HEK293 (cell line): ENCODE results near the gene SLC30A7.
A peak's percentile ranks its signal among the peaks of the same experiment; 100 is the strongest.

ENCODE experiments used
- CTCF ChIA-PET: fragments of 350-600 bp; formaldehyde crosslinking; extraction: SDS; loops from one replicate; lab custom pipeline; 2021; ENCODE audit warnings: antibody characterized with exemption; lab: Yijun Ruan, JAX
- POLR2A ChIA-PET: fragments of 300-600 bp; formaldehyde crosslinking; extraction: SDS; loops from one replicate; lab custom pipeline; 2020; ENCODE audit warnings: antibody characterized with exemption, inconsistent platforms; lab: Yijun Ruan, JAX
- H3K27ac ChIP-seq: fragments of 200-500 bp; sonication (Bioruptor generic); 2 replicates; pipeline ENCODE4 v1.5.1; 2014; ENCODE audit warnings: low read depth, low read length, control low read depth, inconsistent platforms; ENCODE audit errors: extremely low read depth
- H3K36me3 ChIP-seq, 2 experiments: fragments of 200-500 bp in 1 of 2; sonication (Bioruptor generic) in 1 of 2; 1 replicate in 1 of 2; 2 replicates in 1 of 2; pipeline ENCODE4 v1.5.1; 2014 to 2017; ENCODE audit warnings: inconsistent platforms in 2 of 2, low read length in 2 of 2; ENCODE audit not compliant: control insufficient read depth in 2 of 2, insufficient read depth in 1 of 2
- H3K4me1 ChIP-seq: fragments of 200-500 bp; sonication (Bioruptor generic); 2 replicates; pipeline ENCODE4 v1.5.1; 2014; ENCODE audit warnings: mild to moderate bottlenecking, low read length, inconsistent platforms; ENCODE audit not compliant: control insufficient read depth, insufficient read depth
- H3K4me3 ChIP-seq: 2 replicates; pipeline ENCODE4 v1.5.1; 2011; ENCODE audit warnings: low read depth, mild to moderate bottlenecking, control low read depth, low read length, moderate library complexity
- H3K9me3 ChIP-seq: fragments of 200-500 bp; sonication (Bioruptor generic); 2 replicates; pipeline ENCODE4 v1.5.1; 2014; ENCODE audit warnings: low read depth, low read length, inconsistent platforms; ENCODE audit not compliant: control insufficient read depth, insufficient read depth
- BCL6B ChIP-seq: fragments of 450-650 bp; formaldehyde crosslinking; IDR thresholded peaks from 2 replicates; pipeline ENCODE4 v1.5.1; 2017; ENCODE audit warnings: missing biosample characterization, missing genetic modification characterization
- GLI2 ChIP-seq: fragments of 450-650 bp; formaldehyde crosslinking; IDR thresholded peaks from 2 replicates; pipeline ENCODE4; 2017; ENCODE audit warnings: missing biosample characterization, missing genetic modification characterization, low read depth, borderline replicate concordance
- HIC1 ChIP-seq: fragments of 450-650 bp; formaldehyde crosslinking; IDR thresholded peaks from 2 replicates; pipeline ENCODE4 v1.5.1; 2016; ENCODE audit warnings: missing biosample characterization, missing genetic modification characterization
- HOXC10 ChIP-seq: sonication (generic); formaldehyde crosslinking; IDR thresholded peaks from 2 replicates; pipeline ENCODE4 v1.8.1; 2023; ENCODE audit warnings: mild to moderate bottlenecking, missing genetic modification reagents
- KLF17 ChIP-seq: fragments of 450-650 bp; formaldehyde crosslinking; IDR thresholded peaks from 2 replicates; pipeline ENCODE4 v1.5.1; 2016; ENCODE audit warnings: missing biosample characterization, missing genetic modification characterization
- PRDM1 ChIP-seq: fragments of 450-650 bp; formaldehyde crosslinking; IDR thresholded peaks from 2 replicates; pipeline ENCODE4; 2016; ENCODE audit warnings: missing biosample characterization, missing genetic modification characterization
- PRDM4 ChIP-seq: fragments of 450-650 bp; formaldehyde crosslinking; IDR thresholded peaks from 2 replicates; pipeline ENCODE4 v1.5.1; 2017; ENCODE audit warnings: missing biosample characterization, missing genetic modification characterization
- PRDM6 ChIP-seq: fragments of 450-650 bp; formaldehyde crosslinking; IDR thresholded peaks from 2 replicates; pipeline ENCODE4 v1.5.1; 2017; ENCODE audit warnings: missing biosample characterization, missing genetic modification characterization
- ZBTB1 ChIP-seq: fragments of 450-650 bp; formaldehyde crosslinking; IDR thresholded peaks from 2 replicates; pipeline ENCODE4 v1.5.1; 2016; ENCODE audit warnings: missing biosample characterization, missing genetic modification characterization
- ZFHX2 ChIP-seq: fragments of 450-650 bp; formaldehyde crosslinking; conservative IDR thresholded peaks from 2 replicates; pipeline ENCODE4 v1.5.1; 2016; ENCODE audit warnings: missing biosample characterization, missing genetic modification characterization
- ZNF174 ChIP-seq: fragments of 450-650 bp; formaldehyde crosslinking; IDR thresholded peaks from 2 replicates; pipeline ENCODE4 v1.5.0; 2017; ENCODE audit warnings: missing biosample characterization, mild to moderate bottlenecking, missing genetic modification characterization
- ZNF366 ChIP-seq: fragments of 450-650 bp; formaldehyde crosslinking; conservative IDR thresholded peaks from 2 replicates; pipeline ENCODE4 v1.5.1; 2016; ENCODE audit warnings: missing biosample characterization, missing genetic modification characterization
- ZNF513 ChIP-seq: fragments of 450-650 bp; IDR thresholded peaks from 2 replicates; pipeline ENCODE4 v1.5.1; 2018; ENCODE audit warnings: missing biosample characterization, missing genetic modification characterization
- ZNF548 ChIP-seq: fragments of 450-650 bp; formaldehyde crosslinking; IDR thresholded peaks from 2 replicates; pipeline ENCODE4 v1.5.1; 2016; ENCODE audit warnings: missing biosample characterization, missing genetic modification characterization
- ZNF560 ChIP-seq: fragments of 450-650 bp; formaldehyde crosslinking; IDR thresholded peaks from 2 replicates; pipeline ENCODE4 v1.5.1; 2017; ENCODE audit warnings: missing biosample characterization, missing genetic modification characterization, borderline replicate concordance
- ZNF629 ChIP-seq: fragments of 450-650 bp; formaldehyde crosslinking; IDR thresholded peaks from 2 replicates; pipeline ENCODE4 v1.5.1; 2017; ENCODE audit warnings: missing biosample characterization, missing genetic modification characterization
- ZNF707 ChIP-seq: fragments of 450-650 bp; formaldehyde crosslinking; IDR thresholded peaks from 2 replicates; pipeline ENCODE4 v1.5.1; 2016; ENCODE audit warnings: missing biosample characterization, missing genetic modification characterization
- ZNF830 ChIP-seq: fragments of 450-650 bp; IDR thresholded peaks from 2 replicates; pipeline ENCODE4 v1.5.0; 2018; ENCODE audit warnings: missing biosample characterization, missing genetic modification characterization, low read depth, mild to moderate bottlenecking, moderate library complexity
- ZNF837 ChIP-seq: fragments of 450-650 bp; formaldehyde crosslinking; IDR thresholded peaks from 2 replicates; pipeline ENCODE4 v1.5.1; 2016; ENCODE audit warnings: missing biosample characterization, missing genetic modification characterization
- ZSCAN5A ChIP-seq: fragments of 450-650 bp; formaldehyde crosslinking; IDR thresholded peaks from 2 replicates; pipeline ENCODE4 v1.5.1; 2016; ENCODE audit warnings: missing biosample characterization, missing genetic modification characterization

The SLC30A7 gene

GRCh38 chr1:100904528-100904927 is 8.6 kb downstream of the SLC30A7 start (continued):
- no peak for TF ChIP-seq PRDM4 (tag by site-specific recombination)

- H3K27ac ChIP-seq, result no peak overlapping the region
- no peaks in the 10 kb centered on the region for H3K4me1 ChIP-seq
- POLR2A ChIA-PET, result no interaction called here
- TF ChIP-seq HOXC10 (CRISPR knock-in tag), result no peak
- no peak for TF ChIP-seq ZNF629 (tag by site-specific recombination)
- no peak for TF ChIP-seq PRDM6 (tag by site-specific recombination)
- no peak for TF ChIP-seq HIC1 (tag by site-specific recombination)
- TF ChIP-seq ZNF548, result no peak
- no peak for TF ChIP-seq GLI2 (tag by site-specific recombination)
- TF ChIP-seq ZNF707, result no peak
- no peak for TF ChIP-seq ZNF560 (tag by site-specific recombination)
- TF ChIP-seq ZNF830, result no peak
- no peak for TF ChIP-seq ZNF174 (tag by site-specific recombination)
- TF ChIP-seq KLF17 (tag by site-specific recombination), result no peak
- TF ChIP-seq ZNF366 (tag by site-specific recombination), result no peak
- CTCF ChIA-PET, result interaction anchor here (0.7 kb wide), 1 partner anchor 532 kb away, joined by 3 read pairs; no protein-coding TSS in a partner anchor
- H3K4me3 ChIP-seq, result no peak overlapping the region
- no peaks in the 10 kb centered on the region for H3K9me3 ChIP-seq
- peaks cover 32 to 73% of the 10 kb centered on the region in 2 experiments for H3K36me3 ChIP-seq
Observed at GRCh38 chr1:100905181-100905580, 9.3 kb downstream of the SLC30A7 start.

GRCh38 chr1:100907887-100908286 is 12.0 kb downstream of the SLC30A7 start:
- no peak for TF ChIP-seq ZNF513 (tag by site-specific recombination)
- no peak for TF ChIP-seq ZBTB1 (tag by site-specific recombination)
- no peak for TF ChIP-seq BCL6B (tag by site-specific recombination)
- TF ChIP-seq ZFHX2 (tag by site-specific recombination), result no peak
- no peak for TF ChIP-seq ZSCAN5A
- TF ChIP-seq ZNF837 (tag by site-specific recombination), result no peak
- TF ChIP-seq PRDM1 (tag by site-specific recombination), result peak; percentile 97
- ChIA-PET CTCF (interaction anchor here (0.9 to 1.5 kb wide), 2 partner anchors 14 to 399 kb away, joined by 4 to 7 read pairs; no protein-coding TSS in a partner anchor), POLR2A (no interaction called here)
- Histone ChIP-seq H3K9me3 (no peaks in the 10 kb centered on the region), H3K36me3 (peaks cover 48 to 72% of the 10 kb centered on the region in 2 experiments), H3K4me3 (no peak overlapping the region), H3K4me1 (no peaks in the 10 kb centered on the region), H3K27ac (no peak overlapping the region)
